ENCODE data around the gene RAP1GAP2. TPM values are rescaled to one million over a fixed set of nuclear protein-coding genes. Genes with fewer than 3 reads are reported as not detected.
"Not testable (repeated sequence)": the region's sequence is repeated elsewhere in the genome, so short reads cannot be mapped to it uniquely, and the experiment has no call there.

Gene RAP1GAP2
- polyA plus RNA-seq, 3 donors, result 3.9 to 17.9 (median 4.7) TPM

DNA sequence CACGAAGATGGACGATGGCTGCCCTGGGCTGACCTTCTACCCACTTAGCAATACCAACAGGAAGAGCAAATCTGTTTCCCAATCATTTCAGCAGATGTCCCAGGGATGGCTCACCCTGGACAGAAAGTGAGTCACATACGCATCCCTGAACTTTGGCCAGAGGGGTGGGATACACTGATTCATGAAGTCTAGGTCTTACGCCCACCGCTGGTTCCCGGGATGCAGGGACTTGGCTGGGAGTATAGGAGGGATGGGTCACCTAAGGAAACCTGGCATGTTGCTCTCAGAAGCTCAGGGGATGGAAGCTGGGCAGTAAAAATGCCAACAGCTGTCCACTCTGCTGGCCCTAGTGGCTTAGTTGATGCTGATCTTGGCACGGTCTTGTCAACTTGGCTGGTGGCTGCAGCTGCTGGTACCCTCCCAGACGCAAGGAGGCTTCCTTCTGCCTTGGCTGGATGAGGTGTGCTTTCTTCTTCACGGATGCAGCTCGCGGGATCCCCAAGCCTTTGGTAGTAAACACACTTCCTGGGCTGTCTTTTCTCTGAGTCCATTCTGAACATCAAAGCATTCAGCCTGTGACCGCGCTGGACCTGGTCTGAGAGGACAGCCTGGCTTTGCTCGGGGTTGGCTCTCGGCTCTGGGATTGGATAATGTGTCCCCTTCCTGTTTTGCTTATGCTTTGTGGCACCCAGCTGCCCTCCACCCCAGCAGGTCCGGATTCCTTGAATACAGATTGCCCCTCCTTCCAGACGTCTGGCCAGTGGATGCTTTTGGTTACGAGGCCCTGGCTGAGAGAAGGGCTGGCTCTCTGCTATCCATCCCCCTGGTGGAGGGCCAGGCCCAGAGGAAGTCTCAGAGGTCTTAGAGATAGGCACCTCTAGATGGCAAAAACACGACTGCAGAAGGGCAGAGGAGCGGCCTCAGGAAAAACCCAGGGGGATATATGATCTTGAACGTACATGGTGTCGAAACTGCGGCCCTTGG lies 71.5 kb downstream of the RAP1GAP2 start:
- H3K27ac ChIP-seq (ENCODE audit: low read depth, low read length), result no peak overlapping the region
- WGBS, 3 donors, result 64 to 71% (median 65%) methylated on average over 23 of the region's 23 CpGs

DNA sequence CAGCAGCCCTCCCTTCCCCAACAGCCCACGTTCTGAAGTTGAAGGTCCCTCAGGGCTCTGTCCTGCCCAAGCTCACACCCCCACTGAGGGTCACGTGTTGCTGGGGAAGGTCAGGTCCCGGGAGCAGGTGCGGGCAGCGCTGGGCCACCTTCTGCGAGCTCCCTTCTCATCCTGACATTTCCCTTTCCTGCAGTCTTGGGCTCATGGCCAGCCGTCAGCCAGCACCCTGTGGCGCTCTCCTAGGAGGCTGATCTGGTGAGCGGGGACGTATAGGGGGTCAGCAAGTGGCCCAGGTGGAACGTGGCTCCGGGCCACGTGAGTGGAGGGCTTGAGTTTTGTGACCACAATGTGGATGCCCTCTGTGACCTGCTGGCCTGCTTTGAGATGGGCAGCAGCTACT lies 73.4 kb downstream of the RAP1GAP2 start:
- no peak overlapping the region for H3K27ac ChIP-seq (ENCODE audit: low read depth, low read length)
- 41 to 79% (median 78%) methylated on average over 13 of the region's 13 CpGs for WGBS, 3 donors

DNA sequence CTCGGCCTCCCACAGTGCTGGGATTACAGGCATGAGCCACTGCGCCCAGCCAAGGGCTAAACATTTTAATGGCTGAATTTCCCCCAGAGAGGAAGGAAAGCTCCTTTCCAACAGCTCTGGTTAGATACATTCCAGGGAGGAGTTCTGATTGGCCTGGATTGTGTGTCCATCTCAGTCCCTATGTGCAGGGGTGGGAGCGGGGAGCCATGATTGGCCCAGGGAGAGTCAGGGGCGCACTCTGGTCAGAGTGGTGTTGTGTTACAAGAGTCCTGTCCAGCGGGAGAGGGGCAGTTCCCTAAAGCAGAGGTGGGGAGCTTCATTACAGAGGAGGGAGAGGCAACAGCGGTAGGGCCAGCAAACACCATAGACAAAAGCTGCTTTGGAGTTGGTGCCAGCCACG lies 75.0 kb downstream of the RAP1GAP2 start:
- WGBS, 3 donors, result 65 to 79% (median 78%) methylated on average over 7 of the region's 7 CpGs

DNA sequence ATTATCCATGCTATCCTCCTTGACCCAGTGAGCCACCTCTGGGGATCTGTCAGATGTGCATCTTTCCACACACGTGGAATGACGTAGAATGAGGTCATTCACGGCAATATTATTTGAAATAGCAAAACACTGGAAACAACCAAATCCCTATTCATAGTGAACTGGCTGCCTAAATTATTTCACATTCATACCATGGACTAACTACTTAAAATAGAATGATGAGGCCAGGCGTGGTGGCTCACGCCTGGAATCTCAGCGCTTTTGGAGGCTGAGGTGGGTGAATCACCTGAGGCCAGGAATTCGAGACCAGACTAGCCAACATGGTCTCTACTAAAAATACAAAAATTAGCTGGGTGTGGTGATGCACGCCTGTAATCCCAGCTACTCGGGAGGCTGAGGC lies 75.5 kb downstream of the RAP1GAP2 start:
- 85 to 89% (median 88%) methylated on average over 9 of the region's 9 CpGs for WGBS, 3 donors
- H3K27ac ChIP-seq (ENCODE audit: low read depth, low read length), result no peak overlapping the region

More for the DNA sequence above, 75.0 kb downstream of the RAP1GAP2 start:
- H3K27ac ChIP-seq (ENCODE audit: low read depth, low read length), result no peak overlapping the region

DNA sequence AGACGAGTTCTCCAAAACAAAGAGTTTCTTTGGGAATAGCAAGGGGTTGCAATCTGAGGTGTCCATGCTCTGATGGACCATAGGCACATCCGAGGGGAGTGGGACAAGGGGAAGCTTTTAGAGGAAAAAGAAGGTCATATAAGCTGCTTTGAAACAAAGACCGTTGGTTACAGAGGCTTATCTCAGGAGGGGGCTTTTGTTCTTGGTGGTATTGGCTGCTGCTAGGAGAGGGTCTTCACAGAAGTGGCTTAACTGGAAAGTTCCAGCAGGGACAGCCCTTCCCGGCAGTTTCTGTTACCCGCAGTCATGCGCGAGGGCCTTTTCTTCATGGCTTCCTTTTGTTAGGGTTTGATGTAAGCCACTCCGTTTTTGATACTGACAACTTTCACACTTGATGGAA lies 76.0 kb downstream of the RAP1GAP2 start:
- WGBS, 3 donors, result 72 to 77% (median 72%) methylated on average over 8 of the region's 8 CpGs
- no peak overlapping the region for H3K27ac ChIP-seq (ENCODE audit: low read depth, low read length)

DNA sequence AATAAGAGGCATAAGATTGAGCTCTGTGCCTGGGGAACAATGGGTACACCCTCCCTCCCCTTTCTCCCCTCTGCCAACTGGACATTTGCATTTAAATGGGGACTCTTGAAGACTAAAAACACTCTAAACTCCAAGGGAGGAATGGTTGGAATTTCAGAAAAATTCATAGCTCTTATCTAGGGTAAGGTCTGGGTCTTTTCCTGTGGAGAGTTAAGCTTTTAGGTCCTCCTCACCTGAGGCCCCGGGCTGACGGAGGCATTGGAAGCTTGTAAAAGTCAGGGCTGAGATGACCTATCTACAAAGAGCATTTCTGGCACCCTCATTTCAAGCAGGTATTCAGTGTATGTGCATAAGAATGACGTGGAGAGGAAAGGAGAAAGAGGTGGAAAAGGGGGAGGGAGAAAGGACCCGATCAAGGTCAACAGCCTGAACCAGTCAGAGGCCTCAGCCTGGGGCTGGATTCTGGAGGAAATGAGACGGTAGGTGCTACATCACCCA lies 78.0 kb downstream of the RAP1GAP2 start:
- WGBS, 3 donors, result 22 to 61% (median 50%) methylated on average over 5 of the region's 5 CpGs
- no peak overlapping the region for H3K27ac ChIP-seq (ENCODE audit: low read depth, low read length)

DNA sequence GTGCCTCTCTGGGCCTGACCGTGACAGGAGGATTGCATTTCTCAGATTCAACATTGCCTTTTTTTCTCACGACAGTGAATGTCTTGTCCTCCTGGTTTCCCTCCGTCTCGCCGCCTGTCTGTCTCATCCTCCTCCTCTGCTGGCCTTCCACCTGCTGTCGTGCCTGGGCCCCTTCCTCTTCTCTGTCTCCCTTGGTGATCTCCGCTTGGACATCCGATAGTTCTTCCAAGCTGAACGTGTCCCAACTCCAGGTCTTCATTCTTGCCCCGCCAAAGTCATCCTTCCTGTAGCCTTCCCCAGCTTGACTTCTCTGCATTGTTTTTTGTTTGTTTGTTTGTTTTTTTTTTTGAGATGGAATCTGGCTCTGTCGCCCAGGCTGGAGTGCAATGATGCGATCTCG lies 79.4 kb downstream of the RAP1GAP2 start:
- no peak overlapping the region for H3K27ac ChIP-seq (ENCODE audit: low read depth, low read length)
- WGBS, 3 donors, result 83 to 91% (median 88%) methylated on average over 13 of the region's 13 CpGs

DNA sequence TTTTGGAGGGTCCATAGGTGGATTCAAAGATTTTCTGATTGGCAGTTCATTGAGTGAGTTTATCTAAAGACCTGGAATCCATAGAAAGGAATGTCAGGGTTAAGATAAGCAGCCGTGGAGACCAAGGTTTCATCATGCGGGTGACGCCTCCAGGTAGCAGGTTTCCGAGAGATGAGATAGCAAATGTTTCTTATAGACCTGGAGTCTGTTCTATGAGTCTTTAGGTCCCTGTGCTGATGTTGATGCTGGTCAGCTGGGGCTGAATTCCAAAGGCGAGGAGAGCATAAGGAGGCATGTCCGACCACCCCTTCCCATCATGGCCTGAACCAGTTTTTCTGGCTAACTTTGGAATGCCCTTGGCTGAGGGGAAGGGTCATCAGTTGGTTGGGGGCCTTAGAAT lies 80.2 kb downstream of the RAP1GAP2 start:
- WGBS, 3 donors, result 57 to 84% (median 82%) methylated on average over 6 of the region's 6 CpGs
- no peak overlapping the region for H3K27ac ChIP-seq (ENCODE audit: low read depth, low read length)

DNA sequence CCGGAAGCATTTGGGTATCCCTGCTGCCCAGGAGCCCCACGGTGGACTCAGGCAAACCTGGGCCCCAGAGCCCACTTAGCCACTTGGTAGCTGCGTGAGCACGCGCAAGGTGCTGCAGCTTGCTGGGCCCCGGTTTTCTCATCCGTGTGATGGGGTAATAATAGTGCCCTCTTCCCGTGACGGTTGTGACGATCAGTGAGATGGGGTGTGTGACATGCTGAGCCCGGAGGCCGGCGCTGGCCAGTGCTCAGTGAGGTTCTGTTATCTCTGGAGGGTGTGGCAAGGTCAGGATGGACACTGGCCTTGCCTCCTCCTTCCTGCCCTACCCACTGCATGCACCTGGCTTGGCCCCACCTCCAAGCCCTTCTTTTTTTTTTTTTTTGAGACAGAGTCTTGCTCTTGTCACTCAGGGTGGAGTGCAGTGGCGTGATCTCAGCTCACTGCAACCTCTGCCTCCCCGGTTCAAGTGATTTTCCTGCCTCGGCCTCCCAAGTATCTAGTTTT lies 82.6 kb downstream of the RAP1GAP2 start:
- H3K27ac ChIP-seq (ENCODE audit: low read depth, low read length), result no peak overlapping the region
- 82 to 93% (median 92%) methylated on average over 16 of the region's 16 CpGs for WGBS, 3 donors

DNA sequence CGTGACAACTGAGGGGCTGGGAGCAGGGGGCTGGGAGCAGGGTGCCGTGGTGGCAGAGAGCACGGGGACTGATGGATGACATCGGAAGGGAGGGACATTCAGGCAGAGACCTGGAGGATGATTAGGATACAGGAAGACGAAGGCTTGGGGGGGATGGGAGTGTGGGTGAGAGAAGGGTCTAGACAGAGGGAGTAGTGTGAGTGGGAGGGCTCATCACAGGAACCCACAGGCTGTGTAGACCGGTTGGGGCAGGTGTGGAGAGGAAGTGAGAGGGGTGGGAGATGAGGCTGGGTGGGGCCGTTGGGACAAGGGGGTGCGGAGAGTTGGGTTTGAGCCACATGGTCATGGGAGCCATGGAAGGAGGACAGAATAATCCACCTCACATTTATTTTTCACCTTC lies 83.8 kb downstream of the RAP1GAP2 start:
- 66 to 81% (median 69%) methylated on average over 8 of the region's 8 CpGs for WGBS, 3 donors
- no peak overlapping the region for H3K27ac ChIP-seq (ENCODE audit: low read depth, low read length)

DNA sequence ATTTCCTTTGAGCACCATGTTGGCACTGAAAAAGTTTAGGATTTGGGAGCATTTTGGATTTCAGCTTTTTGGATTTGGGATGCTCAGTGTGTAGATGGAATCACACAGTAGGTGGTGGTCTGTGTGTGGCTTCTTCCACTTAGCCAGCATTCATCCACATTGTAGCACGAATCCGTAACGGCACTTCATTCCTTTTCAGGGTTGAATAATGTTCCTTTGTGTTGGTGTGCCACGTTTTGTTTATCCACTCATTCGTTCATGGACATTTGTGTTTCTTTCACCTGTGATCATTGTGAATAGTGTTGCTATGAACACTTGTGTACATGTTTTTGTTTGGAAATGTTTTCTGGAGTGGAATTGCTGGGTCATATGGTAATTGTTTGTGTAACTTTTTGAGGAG lies 85.1 kb downstream of the RAP1GAP2 start:
- 83 to 94% (median 91%) methylated on average over 5 of the region's 5 CpGs for WGBS, 3 donors

DNA sequence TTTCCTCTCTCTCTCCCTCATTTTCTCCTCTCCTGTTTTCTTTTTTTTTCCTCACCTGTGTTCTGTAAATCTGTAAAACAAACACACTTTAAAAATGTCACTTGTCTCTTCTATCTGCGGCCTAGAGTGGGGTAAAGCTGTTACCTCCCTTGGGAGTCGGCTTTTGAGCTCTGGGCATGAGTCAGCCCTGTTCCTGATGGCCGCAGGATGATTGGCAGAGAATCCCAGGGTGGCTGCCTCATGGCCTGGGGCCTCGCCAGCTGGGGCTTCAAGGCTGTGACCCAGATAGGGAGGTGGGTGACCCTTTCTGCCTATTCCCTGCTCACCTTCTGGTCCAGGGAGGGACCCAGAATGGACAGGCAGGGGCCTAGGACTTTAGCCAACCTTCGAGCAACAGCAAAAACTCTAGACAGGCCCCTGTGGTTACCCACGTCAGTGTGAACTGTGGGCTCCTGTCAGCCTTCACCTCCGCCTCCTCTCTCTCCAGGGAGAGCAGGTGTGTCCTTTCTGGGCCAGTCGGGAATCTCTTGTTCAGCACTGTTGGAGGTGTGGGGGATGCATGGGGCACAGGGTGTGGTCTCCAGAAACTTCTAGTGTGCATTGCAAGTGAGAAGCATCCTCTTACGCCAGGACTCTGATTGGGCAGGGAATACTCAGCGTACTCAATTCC lies 87.4 kb downstream of the RAP1GAP2 start:
- 42 to 66% (median 65%) methylated on average over 10 of the region's 10 CpGs for WGBS, 3 donors

More for the DNA sequence above, 85.1 kb downstream of the RAP1GAP2 start:
- H3K27ac ChIP-seq (ENCODE audit: low read depth, low read length), result no peak overlapping the region

DNA sequence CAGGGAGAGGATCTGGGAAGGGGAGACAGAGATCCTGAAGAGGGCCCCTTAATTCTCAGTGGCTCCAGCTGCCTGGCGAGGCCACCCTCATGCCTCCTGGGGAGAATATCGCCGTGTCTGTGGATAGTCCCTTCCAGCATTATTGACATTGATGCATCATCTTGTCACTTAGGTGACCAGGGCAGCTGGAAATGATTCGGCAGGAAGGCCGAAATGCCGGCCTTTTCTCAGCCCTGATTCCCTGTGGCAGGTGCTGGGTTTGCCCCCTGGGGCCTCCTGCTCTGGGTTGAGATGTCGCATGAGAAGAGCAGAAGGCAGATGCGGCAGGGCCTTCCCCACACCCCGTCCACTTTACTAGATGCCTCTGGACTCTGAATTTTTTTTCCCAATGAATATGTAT lies 89.5 kb downstream of the RAP1GAP2 start:
- WGBS, 3 donors, result 79 to 81% (median 80%) methylated on average over 9 of the region's 9 CpGs
- H3K27ac ChIP-seq (ENCODE audit: low read depth, low read length), result no peak overlapping the region

More for the DNA sequence above, 87.4 kb downstream of the RAP1GAP2 start:
- no peak overlapping the region for H3K27ac ChIP-seq (ENCODE audit: low read depth, low read length)

DNA sequence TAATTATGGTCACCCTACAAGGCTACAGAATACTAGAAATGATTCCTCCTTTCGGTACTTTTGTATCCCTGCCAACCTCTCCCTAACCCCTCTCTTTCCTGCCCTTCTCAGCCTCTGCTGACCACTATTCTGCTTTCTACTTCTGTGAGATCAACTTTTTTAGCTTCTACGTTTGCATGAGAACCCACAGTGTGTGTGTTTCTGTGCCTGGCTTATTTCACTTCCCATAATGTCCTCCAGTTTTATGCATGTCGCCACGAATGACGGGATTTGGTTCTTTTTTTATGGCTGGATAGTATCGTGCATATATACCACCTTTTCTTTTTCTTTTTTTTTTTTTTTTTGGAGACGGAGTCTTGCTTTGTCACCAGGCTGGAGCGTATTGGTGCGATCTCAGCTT lies 92.1 kb downstream of the RAP1GAP2 start:
- 76 to 78% (median 78%) methylated on average over 9 of the region's 9 CpGs for WGBS, 3 donors
- no peak overlapping the region for H3K27ac ChIP-seq (ENCODE audit: low read depth, low read length)

DNA sequence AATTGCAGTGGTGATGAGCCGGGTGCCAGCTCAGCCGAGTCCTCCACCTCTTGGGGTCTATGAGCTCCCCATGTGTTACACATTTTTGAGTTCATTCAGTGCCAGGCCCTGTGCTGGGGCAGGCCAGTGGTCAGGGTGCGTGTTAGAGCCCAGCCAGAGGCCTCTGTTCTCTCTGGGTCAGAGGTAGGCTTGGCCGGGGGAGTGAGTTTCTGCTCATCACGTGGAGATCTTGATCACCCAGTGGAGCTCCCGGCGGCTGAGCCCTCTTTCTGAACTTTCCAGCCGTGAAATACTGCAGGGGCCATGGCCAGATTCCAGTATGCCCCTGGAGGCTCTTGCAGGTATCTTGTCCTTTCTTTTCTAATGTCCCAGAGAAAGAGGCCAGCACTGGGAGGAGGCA lies 93.0 kb downstream of the RAP1GAP2 start:
- WGBS, 3 donors, result 59 to 84% (median 68%) methylated on average over 8 of the region's 8 CpGs
- no peak overlapping the region for H3K27ac ChIP-seq (ENCODE audit: low read depth, low read length)

DNA sequence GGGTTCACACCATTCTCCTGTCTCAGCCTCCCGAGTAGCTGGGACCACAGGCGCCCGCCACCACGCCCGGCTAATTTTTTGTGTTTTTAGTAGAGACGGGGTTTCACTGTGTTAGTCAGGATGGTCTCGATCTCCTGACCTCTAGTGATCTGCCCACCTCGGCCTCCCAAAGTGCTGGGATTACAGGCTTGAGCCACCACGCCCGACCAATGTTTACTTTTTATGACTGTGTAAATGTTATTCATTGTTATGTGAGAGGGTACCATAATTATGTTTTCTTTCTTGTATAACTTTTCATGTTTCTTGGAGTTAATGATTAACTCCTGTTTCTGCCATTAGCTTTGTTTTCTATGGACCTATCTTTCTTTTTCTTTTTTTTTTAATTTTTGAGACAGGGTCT lies 94.5 kb downstream of the RAP1GAP2 start:
- WGBS, 3 donors, result 78 to 94% (median 82%) methylated on average over 9 to 10 of the region's 10 CpGs
- not testable (repeated sequence) for H3K27ac ChIP-seq (ENCODE audit: low read depth, low read length)

DNA sequence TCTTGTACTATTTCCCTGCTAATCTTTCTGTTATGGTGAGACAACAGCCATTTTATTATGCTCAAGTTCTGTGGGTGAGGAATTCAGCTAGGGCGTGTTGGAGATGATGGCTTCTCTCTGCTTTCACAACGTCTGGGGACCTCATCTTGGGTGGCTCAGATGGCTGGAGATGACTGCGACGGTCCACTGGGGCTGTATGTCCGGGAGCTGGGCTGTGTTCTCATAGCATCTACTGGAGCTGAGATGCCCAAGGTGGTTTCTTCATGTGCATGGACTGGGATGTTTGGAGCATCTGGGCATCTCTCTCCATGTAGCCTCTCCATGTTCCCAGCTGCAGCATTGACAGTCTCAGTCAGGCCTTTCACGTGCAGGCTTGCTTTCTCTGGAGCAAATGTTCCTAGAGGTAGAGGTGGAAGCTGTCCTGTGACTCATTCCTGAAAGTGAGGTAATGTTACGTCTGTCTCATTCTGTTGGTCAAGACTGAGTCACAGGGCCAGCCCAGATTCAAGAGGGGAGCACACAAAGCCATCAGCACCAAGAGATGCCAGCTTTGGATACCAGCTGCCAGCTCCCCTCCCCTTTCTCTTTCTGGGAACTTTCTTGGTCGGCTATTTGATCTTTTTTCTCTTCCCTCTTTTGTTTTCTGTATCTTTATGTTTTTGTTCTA lies 96.2 kb downstream of the RAP1GAP2 start:
- no peak overlapping the region for H3K27ac ChIP-seq (ENCODE audit: low read depth, low read length)
- WGBS, 3 donors, result 63 to 73% (median 69%) methylated on average over 8 of the region's 8 CpGs

DNA sequence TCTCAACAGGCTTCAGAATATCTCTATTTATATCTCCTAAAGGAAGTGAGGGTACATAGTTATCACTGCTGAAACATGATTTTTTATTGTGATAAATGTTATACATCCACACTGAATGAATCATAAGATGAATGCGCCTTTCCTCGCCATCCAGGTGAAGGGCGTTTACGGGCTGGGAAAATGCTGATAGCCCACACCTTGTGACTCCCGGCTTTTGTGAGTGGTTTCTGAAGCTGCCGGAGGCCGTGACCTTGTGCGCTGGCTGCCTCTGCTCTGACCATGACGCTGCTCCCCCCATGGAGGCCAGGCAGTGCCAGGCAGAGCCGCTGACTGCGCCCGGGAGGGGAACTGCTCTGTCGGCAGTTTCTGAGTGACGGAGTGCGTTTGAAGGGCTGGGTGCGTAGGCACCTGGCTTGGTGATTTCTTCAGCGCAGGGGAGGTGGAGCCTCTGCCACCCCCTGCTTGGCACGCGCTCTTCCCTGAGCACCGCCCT lies 97.2 kb downstream of the RAP1GAP2 start:
- 23 to 77% (median 70%) methylated on average over 18 to 20 of the region's 20 CpGs for WGBS, 3 donors
- H3K27ac ChIP-seq (ENCODE audit: low read depth, low read length), result no peak overlapping the region

Measured in adipose tissue (tissue), 3 donors.